ENCODE data around the gene HEPACAM2. TPM values are rescaled to one million over a fixed set of nuclear protein-coding genes. Genes with fewer than 3 reads are reported as not detected.
A peak's percentile ranks its signal among the peaks of the same experiment; 100 is the strongest.

The HEPACAM2 gene
- total RNA-seq, 2 experiments from 2014 or later, result not detected

DNA sequence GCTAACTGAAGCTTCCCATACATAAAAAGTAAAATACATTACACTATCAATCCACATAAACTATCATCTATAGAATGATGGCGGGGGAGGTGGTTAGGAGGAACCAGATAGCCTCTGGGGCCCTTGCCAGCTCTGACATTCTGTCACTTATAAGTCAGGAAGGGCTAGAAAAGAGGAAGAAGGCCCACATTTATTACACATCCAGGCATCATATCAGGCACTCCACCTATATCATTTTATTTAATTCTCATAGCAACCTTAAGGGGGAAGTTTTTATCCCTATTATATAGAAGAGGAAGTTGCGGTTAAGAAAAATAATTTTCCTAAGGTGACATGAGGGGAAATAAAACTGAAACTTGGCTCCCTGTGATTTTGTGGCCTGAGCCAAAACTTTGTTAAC lies 29.9 kb downstream of the HEPACAM2 start:
- Mint-ChIP-seq H3K27ac (no peak overlapping the region), H3K36me3 (ENCODE audit: low read depth) (no peaks in the 10 kb centered on the region), H3K4me1 (ENCODE audit: low read depth) (no peaks in the 10 kb centered on the region), H3K27me3 (ENCODE audit: low read depth) (peaks cover 34% of the 10 kb centered on the region), H3K4me3 (no peak overlapping the region), H3K9me3 (ENCODE audit: insufficient read depth) (no peaks in the 10 kb centered on the region)
- ChIA-PET CTCF (no interaction called here), POLR2A (no interaction called here)
- DNase-seq (no peak), ATAC-seq (no peak)

GRCh38 chr7:93194386-93194785 lies 31.9 kb downstream of the HEPACAM2 start:
- H3K27me3 Mint-ChIP-seq (ENCODE audit: low read depth), result peaks cover 40% of the 10 kb centered on the region

DNA sequence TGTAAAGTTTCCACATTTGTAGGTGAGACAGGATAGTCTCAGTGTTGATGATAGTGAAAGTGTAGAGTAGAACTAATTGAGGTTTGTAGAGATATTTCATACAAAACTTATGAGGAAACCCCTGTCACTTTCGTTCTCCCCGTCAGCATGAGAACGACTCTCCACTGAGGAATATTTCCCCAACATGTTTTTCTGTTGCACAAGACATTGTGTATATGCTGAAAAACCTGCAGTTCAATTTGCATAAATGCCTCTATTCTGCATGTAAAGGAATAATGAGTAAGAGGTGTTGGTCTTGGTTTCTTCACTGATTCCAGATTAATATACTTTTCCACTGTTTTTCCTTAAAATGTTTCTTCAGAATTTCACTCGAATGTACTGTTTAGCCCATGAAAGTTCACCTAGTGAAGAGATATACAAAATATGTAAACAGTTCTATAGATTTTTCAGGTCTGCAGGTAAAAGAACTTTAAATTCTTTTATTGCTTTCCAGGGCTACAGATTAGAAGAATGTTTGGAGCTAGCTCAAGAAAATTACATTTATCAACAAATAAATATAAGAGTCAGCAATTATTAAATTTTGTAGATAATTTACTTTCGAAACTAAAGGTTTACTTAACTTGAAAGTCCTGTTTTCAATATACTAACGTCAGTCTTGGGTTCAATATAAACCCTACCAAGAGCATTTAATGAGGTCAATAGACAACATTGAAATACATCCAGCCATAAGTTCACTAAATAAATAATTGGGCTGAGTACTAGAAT lies 37.2 kb downstream of the HEPACAM2 start:
- DNase-seq (no peak), ATAC-seq (no peak)
- no peaks in the 10 kb centered on the region for H3K4me1 Mint-ChIP-seq (ENCODE audit: low read depth)
- ChIA-PET CTCF (no interaction called here), POLR2A (no interaction called here)
- no peaks in the 10 kb centered on the region for H3K36me3 Mint-ChIP-seq (ENCODE audit: low read depth)
- peaks cover 45% of the 10 kb centered on the region for H3K27me3 Mint-ChIP-seq (ENCODE audit: low read depth)
- no peak overlapping the region for H3K27ac Mint-ChIP-seq
- H3K4me3 Mint-ChIP-seq, result no peak overlapping the region
- no peaks in the 10 kb centered on the region for H3K9me3 Mint-ChIP-seq (ENCODE audit: insufficient read depth)

More at GRCh38 chr7:93194386-93194785, 31.9 kb downstream of the HEPACAM2 start:
- Mint-ChIP-seq H3K4me1 (ENCODE audit: low read depth) (no peaks in the 10 kb centered on the region), H3K36me3 (ENCODE audit: low read depth) (no peaks in the 10 kb centered on the region), H3K27ac (no peak overlapping the region), H3K9me3 (ENCODE audit: insufficient read depth) (no peaks in the 10 kb centered on the region), H3K4me3 (no peak overlapping the region)
- ChIA-PET CTCF (no interaction called here), POLR2A (no interaction called here)
- ATAC-seq, result no peak
- no peak for DNase-seq

GRCh38 chr7:93185303-93186027 lies 40.8 kb downstream of the HEPACAM2 start:
- ChIA-PET POLR2A (no interaction called here), CTCF (no interaction called here)
- no peak for ATAC-seq
- DNase-seq, result no peak
- Mint-ChIP-seq H3K27me3 (ENCODE audit: low read depth) (peaks cover 40% of the 10 kb centered on the region), H3K4me3 (no peak overlapping the region), H3K36me3 (ENCODE audit: low read depth) (no peaks in the 10 kb centered on the region), H3K4me1 (ENCODE audit: low read depth) (no peaks in the 10 kb centered on the region), H3K27ac (no peak overlapping the region), H3K9me3 (ENCODE audit: insufficient read depth) (no peaks in the 10 kb centered on the region)

DNA sequence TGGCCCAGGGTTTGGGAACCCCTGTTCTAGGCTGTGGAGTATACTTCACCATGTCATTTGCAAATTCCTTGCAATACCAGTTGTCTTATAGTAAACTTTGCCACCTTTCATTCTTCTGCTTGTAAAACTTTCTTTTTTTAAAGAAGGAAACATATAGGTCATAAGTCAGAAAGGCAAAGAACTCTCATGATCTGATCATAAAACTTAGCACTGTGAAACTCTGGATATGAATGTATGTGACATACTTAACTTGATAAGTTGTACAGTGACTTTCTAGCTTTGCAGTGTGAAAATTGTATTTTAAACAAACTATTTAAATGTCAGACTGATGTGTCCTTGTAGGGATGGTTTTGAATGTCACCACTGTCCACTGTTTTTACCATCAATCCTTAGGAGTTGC lies 47.1 kb downstream of the HEPACAM2 start:
- Mint-ChIP-seq H3K27ac (no peak overlapping the region), H3K4me3 (no peak overlapping the region), H3K27me3 (ENCODE audit: low read depth) (peaks cover 33% of the 10 kb centered on the region), H3K9me3 (ENCODE audit: insufficient read depth) (no peaks in the 10 kb centered on the region), H3K36me3 (ENCODE audit: low read depth) (no peaks in the 10 kb centered on the region), H3K4me1 (ENCODE audit: low read depth) (no peaks in the 10 kb centered on the region)
- ATAC-seq (no peak), DNase-seq (no peak)
- POLR2A ChIA-PET, result no interaction called here
- CTCF ChIA-PET, result interaction anchor here (1.1 kb wide), 1 partner anchor 28 kb away, joined by 4 read pairs; no protein-coding TSS in a partner anchor

GRCh38 chr7:93178213-93178612 lies 48.1 kb downstream of the HEPACAM2 start:
- Mint-ChIP-seq H3K27ac (no peak overlapping the region), H3K9me3 (ENCODE audit: insufficient read depth) (no peaks in the 10 kb centered on the region), H3K4me3 (no peak overlapping the region), H3K27me3 (ENCODE audit: low read depth) (peaks cover 29% of the 10 kb centered on the region), H3K4me1 (ENCODE audit: low read depth) (no peaks in the 10 kb centered on the region), H3K36me3 (ENCODE audit: low read depth) (no peaks in the 10 kb centered on the region)
- ATAC-seq (no peak), DNase-seq (no peak)
- ChIA-PET POLR2A (no interaction called here), CTCF (no interaction called here)

DNA sequence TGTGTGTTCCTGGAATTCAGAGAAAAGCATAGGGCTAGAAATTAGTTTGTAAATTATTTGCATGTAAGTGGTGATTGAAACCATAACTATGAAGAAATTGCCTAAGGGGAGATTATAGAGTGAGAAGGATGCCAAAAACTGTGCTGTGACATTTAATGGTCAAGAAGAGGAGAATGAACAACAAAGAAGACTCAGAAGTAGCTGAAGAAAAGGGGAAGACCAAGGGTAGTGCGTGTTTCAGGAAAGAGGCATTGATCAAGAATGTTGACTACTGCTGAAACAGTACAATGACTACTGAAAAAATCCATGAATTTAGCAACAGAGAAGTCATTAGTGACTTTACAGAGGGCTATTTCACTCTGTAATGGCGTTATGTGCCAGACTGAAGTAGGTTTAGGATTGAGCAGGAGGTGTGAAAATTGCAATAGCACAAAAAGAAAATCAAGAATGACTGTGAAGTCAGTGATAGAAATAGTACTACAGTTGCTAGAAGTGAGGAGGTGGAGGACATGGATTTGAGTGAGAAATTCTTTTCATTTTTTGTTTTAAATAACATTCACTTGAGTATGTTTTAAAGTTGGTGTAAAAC lies 49.2 kb downstream of the HEPACAM2 start:
- Mint-ChIP-seq H3K9me3 (ENCODE audit: insufficient read depth) (no peaks in the 10 kb centered on the region), H3K27me3 (ENCODE audit: low read depth) (peaks cover 23% of the 10 kb centered on the region), H3K36me3 (ENCODE audit: low read depth) (peaks cover 2% of the 10 kb centered on the region), H3K27ac (no peak overlapping the region), H3K4me3 (no peak overlapping the region), H3K4me1 (ENCODE audit: low read depth) (no peaks in the 10 kb centered on the region)
- no peak for ATAC-seq
- ChIA-PET CTCF (no interaction called here), POLR2A (no interaction called here)
- DNase-seq, result no peak

GRCh38 chr7:93175219-93175618 lies 51.0 kb downstream of the HEPACAM2 start:
- no peak overlapping the region for H3K27ac Mint-ChIP-seq
- H3K4me3 Mint-ChIP-seq, result no peak overlapping the region
- H3K4me1 Mint-ChIP-seq (ENCODE audit: low read depth), result no peaks in the 10 kb centered on the region
- H3K9me3 Mint-ChIP-seq (ENCODE audit: insufficient read depth), result peaks cover 11% of the 10 kb centered on the region
- H3K36me3 Mint-ChIP-seq (ENCODE audit: low read depth), result peaks cover 6% of the 10 kb centered on the region
- no peak for ATAC-seq
- peaks cover 19% of the 10 kb centered on the region for H3K27me3 Mint-ChIP-seq (ENCODE audit: low read depth)
- CTCF ChIA-PET, result no interaction called here
- POLR2A ChIA-PET, result no interaction called here
- DNase-seq, result no peak

- H3K27ac Mint-ChIP-seq, result no peak overlapping the region
- no peak for DNase-seq
- peaks cover 12% of the 10 kb centered on the region for H3K9me3 Mint-ChIP-seq (ENCODE audit: insufficient read depth)
- H3K4me1 Mint-ChIP-seq (ENCODE audit: low read depth), result no peaks in the 10 kb centered on the region
- no peak overlapping the region for H3K4me3 Mint-ChIP-seq
- H3K27me3 Mint-ChIP-seq (ENCODE audit: low read depth), result peaks cover 20% of the 10 kb centered on the region
- POLR2A ChIA-PET, result no interaction called here
- H3K36me3 Mint-ChIP-seq (ENCODE audit: low read depth), result peaks cover 7% of the 10 kb centered on the region
- CTCF ChIA-PET, result no interaction called here
- ATAC-seq, result no peak
Observed at GRCh38 chr7:93172683-93173082, 53.6 kb downstream of the HEPACAM2 start.

- CTCF ChIA-PET, result no interaction called here
- H3K27me3 Mint-ChIP-seq (ENCODE audit: low read depth), result peaks cover 12% of the 10 kb centered on the region
- DNase-seq, result no peak
- no peaks in the 10 kb centered on the region for H3K4me1 Mint-ChIP-seq (ENCODE audit: low read depth)
- H3K9me3 Mint-ChIP-seq (ENCODE audit: insufficient read depth), result peaks cover 21% of the 10 kb centered on the region
- H3K36me3 Mint-ChIP-seq (ENCODE audit: low read depth), result peaks cover 12% of the 10 kb centered on the region
- H3K4me3 Mint-ChIP-seq, result no peak overlapping the region
- POLR2A ChIA-PET, result interaction anchor here (0.5 kb wide), 1 partner anchor 14 kb away, joined by 4 read pairs; no protein-coding TSS in a partner anchor
- ATAC-seq, result no peak
- no peak overlapping the region for H3K27ac Mint-ChIP-seq
Observed at GRCh38 chr7:93171606-93172226, 54.6 kb downstream of the HEPACAM2 start.

DNA sequence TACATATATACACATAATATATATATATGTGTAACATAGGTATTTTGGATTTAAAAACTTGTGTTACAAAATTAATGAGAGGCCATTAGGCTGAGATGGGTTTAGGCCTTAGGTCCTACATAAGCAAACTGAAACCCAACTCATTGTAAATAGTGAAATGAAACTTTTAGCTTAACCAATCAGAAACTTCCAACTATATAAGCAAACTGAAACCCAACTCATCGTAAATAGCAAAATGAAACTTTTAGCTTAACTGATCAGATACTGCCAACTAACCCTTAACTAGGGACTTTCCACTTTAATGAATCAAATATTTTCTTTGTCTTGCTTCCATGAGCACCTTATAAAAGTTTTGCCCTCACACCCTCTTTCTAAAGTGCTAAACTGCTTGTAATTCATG lies 60.8 kb downstream of the HEPACAM2 start:
- DNase-seq (no peak), ATAC-seq (no peak)
- H3K4me3 Mint-ChIP-seq, result no peak overlapping the region
- peak overlapping the region; percentile 26 for H3K27ac Mint-ChIP-seq
- H3K27me3 Mint-ChIP-seq (ENCODE audit: low read depth), result peaks cover 1% of the 10 kb centered on the region
- peaks cover 17% of the 10 kb centered on the region for H3K9me3 Mint-ChIP-seq (ENCODE audit: insufficient read depth)
- ChIA-PET CTCF (no interaction called here), POLR2A (interaction anchor here (0.9 kb wide), 1 partner anchor 48 kb away, joined by 3 read pairs; the partner anchor contains the start of gene SAMD9)
- peaks cover 12% of the 10 kb centered on the region for H3K36me3 Mint-ChIP-seq (ENCODE audit: low read depth)
- H3K4me1 Mint-ChIP-seq (ENCODE audit: low read depth), result peaks cover 7% of the 10 kb centered on the region

GRCh38 chr7:93164766-93165165 lies 61.5 kb downstream of the HEPACAM2 start:
- Mint-ChIP-seq H3K4me3 (no peak overlapping the region), H3K27me3 (ENCODE audit: low read depth) (peaks cover 1% of the 10 kb centered on the region), H3K4me1 (ENCODE audit: low read depth) (peaks cover 7% of the 10 kb centered on the region), H3K36me3 (ENCODE audit: low read depth) (peaks cover 12% of the 10 kb centered on the region), H3K27ac (no peak overlapping the region), H3K9me3 (ENCODE audit: insufficient read depth) (peaks cover 17% of the 10 kb centered on the region)
- ChIA-PET CTCF (no interaction called here), POLR2A (no interaction called here)
- DNase-seq (no peak), ATAC-seq (no peak)
